Caco-2 (cell line): Measurements from ENCODE around the gene DDX31. TPM values are rescaled to one million over a fixed set of nuclear protein-coding genes. Genes with fewer than 3 reads are reported as not detected.

Experiments
- BruUV-seq: library from RNA; stranded (reverse); fragments of 400-500 nt; replicated peaks from 2 replicates; lab custom pipeline; 2021; lab: Mats Ljungman, UMichigan
- CTCF ChIA-PET: fragments of 300-600 bp; sonication (Branson Sonifier 250); formaldehyde crosslinking; loops from one replicate; lab custom pipeline; 2022; ENCODE audit warnings: antibody characterized with exemption; lab: Charles Lee
- POLR2A ChIA-PET: fragments of 300-600 bp; sonication (Branson Sonifier 250); formaldehyde crosslinking; loops from one replicate; lab custom pipeline; 2022; ENCODE audit warnings: antibody characterized with exemption; lab: Charles Lee
- DNase-seq, 2 experiments: peaks; one replicate each; pipeline versions ENCODE4 v3.0.0 to v3.0.0-alpha.2; 2020 to 2022
- H3K27me3 ChIP-seq: replicated peaks from 2 replicates; pipeline ENCODE4 v1.6.0; 2011; ENCODE audit warnings: low read length; ENCODE audit not compliant: control insufficient read depth, insufficient read depth
- H3K36me3 ChIP-seq: 2 replicates; pipeline ENCODE4 v1.5.1; 2011; ENCODE audit warnings: low read length; ENCODE audit not compliant: control insufficient read depth, insufficient read depth
- H3K4me1 ChIP-seq: fragments of 250-450 bp; sonication (Bioruptor Pico); 2 replicates; pipeline ENCODE4 v1.5.1; 2020; ENCODE audit warnings: mild to moderate bottlenecking
- H3K4me3 ChIP-seq: 2 replicates; pipeline ENCODE4 v1.5.1; 2011; ENCODE audit warnings: low read depth, mild to moderate bottlenecking, control low read depth, low read length
- H3K9me3 ChIP-seq: fragments of 250-450 bp; sonication (Bioruptor Pico); 2 replicates; pipeline ENCODE4 v1.5.1; 2020; ENCODE audit warnings: mild to moderate bottlenecking, moderate library complexity
- H3K27ac Mint-ChIP-seq: one replicate; pipeline ENCODE4 v1.8.0; 2022; ENCODE audit warnings: mixed read lengths; ENCODE audit not compliant: unreplicated experiment
- H3K27me3 Mint-ChIP-seq: one replicate; pipeline ENCODE4 v1.8.0; 2022; ENCODE audit warnings: mixed read lengths; ENCODE audit not compliant: insufficient read depth, unreplicated experiment
- H3K36me3 Mint-ChIP-seq: one replicate; pipeline ENCODE4 v1.8.0; 2022; ENCODE audit warnings: mild to moderate bottlenecking, mixed read lengths; ENCODE audit not compliant: insufficient read depth, unreplicated experiment
- H3K4me1 Mint-ChIP-seq: one replicate; pipeline ENCODE4 v1.8.0; 2022; ENCODE audit warnings: low read depth, mixed read lengths; ENCODE audit not compliant: unreplicated experiment
- H3K4me3 Mint-ChIP-seq: one replicate; pipeline ENCODE4 v1.8.0; 2022; ENCODE audit warnings: mild to moderate bottlenecking, moderate library complexity, mixed read lengths; ENCODE audit not compliant: unreplicated experiment
- H3K9me3 Mint-ChIP-seq: one replicate; pipeline ENCODE4 v1.8.0; 2022; ENCODE audit warnings: mixed read lengths; ENCODE audit not compliant: unreplicated experiment
- CTCF ChIP-seq, 2 experiments: fragments of 200-600 bp in 1 of 2; IDR thresholded peaks; 1 replicate in 1 of 2; 2 replicates in 1 of 2; pipeline versions ENCODE4 v1.5.1 to v1.8.0; 2011 to 2022; ENCODE audit warnings: antibody characterized with exemption in 1 of 2, control low read depth in 1 of 2, inconsistent platforms in 1 of 2, low read depth in 1 of 2, low read length in 1 of 2, mild to moderate bottlenecking in 1 of 2, moderate library complexity in 1 of 2; ENCODE audit not compliant: insufficient read depth in 1 of 2, severe bottlenecking in 1 of 2, unreplicated experiment in 1 of 2
- intact Hi-C: fragments of 100-400 bp; cut with micrococcal nuclease; formaldehyde crosslinking; loops from one replicate; pipeline ENCODE4 v1.10.0; 2022; ENCODE audit not compliant: unreplicated experiment
- total RNA-seq: library from RNA; stranded (reverse); gene quantifications from 2 replicates; pipeline ENCODE4 v1.2.3, GENCODE V29; 2022

The DDX31 gene
- total RNA-seq, 1 experiment from 2014 or later = 23.1 TPM

GRCh38 chr9:132614324-132614723, 55.5 kb downstream of the DDX31 start:
- H3K27ac Mint-ChIP-seq = no peak overlapping the region
- peaks cover 2% of the 10 kb centered on the region for H3K36me3 ChIP-seq
- POLR2A ChIA-PET = no interaction called here

GRCh38 chr9:132610661-132611060, 59.1 kb downstream of the DDX31 start:
- POLR2A ChIA-PET = no interaction called here
- Histone ChIP-seq H3K9me3 (no peaks in the 10 kb centered on the region), H3K27me3 (no peaks in the 10 kb centered on the region), H3K36me3 (peaks cover 2% of the 10 kb centered on the region), H3K4me3 (no peak overlapping the region), H3K4me1 (no peaks in the 10 kb centered on the region)
- Mint-ChIP-seq H3K36me3 (peaks cover 58% of the 10 kb centered on the region), H3K4me1 (no peaks in the 10 kb centered on the region), H3K27me3 (no peaks in the 10 kb centered on the region), H3K9me3 (no peaks in the 10 kb centered on the region), H3K4me3 (no peak overlapping the region), H3K27ac (no peak overlapping the region)
- BruUV-seq = no TSS peak
- TF ChIP-seq CTCF (IDR thresholded peaks at IDR 0.05; ENCODE audit: insufficient read depth in 1 of 2, low read depth in 1 of 2, low read length in 1 of 2, severe bottlenecking in 1 of 2, unreplicated experiment in 1 of 2) = no peak
- CTCF ChIA-PET = no interaction called here
- no peak for DNase-seq
- intact Hi-C loops = no loop called here

More at GRCh38 chr9:132614324-132614723, 55.5 kb downstream of the DDX31 start:
- H3K9me3 Mint-ChIP-seq = no peaks in the 10 kb centered on the region
- Histone ChIP-seq H3K4me1 (no peaks in the 10 kb centered on the region), H3K27me3 (no peaks in the 10 kb centered on the region), H3K9me3 (no peaks in the 10 kb centered on the region), H3K4me3 (no peak overlapping the region)
- H3K27me3 Mint-ChIP-seq = no peaks in the 10 kb centered on the region
- DNase-seq = no peak
- no peak for TF ChIP-seq CTCF (IDR thresholded peaks at IDR 0.05; ENCODE audit: insufficient read depth in 1 of 2, low read depth in 1 of 2, low read length in 1 of 2, severe bottlenecking in 1 of 2, unreplicated experiment in 1 of 2)
- peaks cover 84% of the 10 kb centered on the region for H3K36me3 Mint-ChIP-seq
- intact Hi-C loops = no loop called here
- no TSS peak for BruUV-seq
- H3K4me3 Mint-ChIP-seq = no peak overlapping the region
- H3K4me1 Mint-ChIP-seq = no peaks in the 10 kb centered on the region
- CTCF ChIA-PET = no interaction called here

- Histone ChIP-seq H3K36me3 (peaks cover 2% of the 10 kb centered on the region), H3K27me3 (no peaks in the 10 kb centered on the region), H3K9me3 (no peaks in the 10 kb centered on the region), H3K4me3 (no peak overlapping the region), H3K4me1 (no peaks in the 10 kb centered on the region)
- ChIA-PET POLR2A (no interaction called here), CTCF (no interaction called here)
- Mint-ChIP-seq H3K4me1 (no peaks in the 10 kb centered on the region), H3K36me3 (peaks cover 58% of the 10 kb centered on the region), H3K9me3 (no peaks in the 10 kb centered on the region), H3K27ac (no peak overlapping the region), H3K4me3 (no peak overlapping the region), H3K27me3 (no peaks in the 10 kb centered on the region)
- BruUV-seq = no TSS peak
- intact Hi-C loops = no loop called here
- TF ChIP-seq CTCF (IDR thresholded peaks at IDR 0.05; ENCODE audit: insufficient read depth in 1 of 2, low read depth in 1 of 2, low read length in 1 of 2, severe bottlenecking in 1 of 2, unreplicated experiment in 1 of 2) = no peak
- DNase-seq = no peak
Observed at GRCh38 chr9:132609829-132610228, 60.0 kb downstream of the DDX31 start.
